Stimulated activated CD4-positive, alpha-beta T cell treated with anti-CD3 and anti-CD28 coated beads, Interleukin-4, amount 100 ng/mL, for 4 hours (primary cell): ENCODE measurements around the gene TTN.

ENCODE experiments used
- DNase-seq, 2 experiments: peaks; one replicate each; pipeline ENCODE4 v3.0.0-alpha.2; 2020

Gene TTN

DNA sequence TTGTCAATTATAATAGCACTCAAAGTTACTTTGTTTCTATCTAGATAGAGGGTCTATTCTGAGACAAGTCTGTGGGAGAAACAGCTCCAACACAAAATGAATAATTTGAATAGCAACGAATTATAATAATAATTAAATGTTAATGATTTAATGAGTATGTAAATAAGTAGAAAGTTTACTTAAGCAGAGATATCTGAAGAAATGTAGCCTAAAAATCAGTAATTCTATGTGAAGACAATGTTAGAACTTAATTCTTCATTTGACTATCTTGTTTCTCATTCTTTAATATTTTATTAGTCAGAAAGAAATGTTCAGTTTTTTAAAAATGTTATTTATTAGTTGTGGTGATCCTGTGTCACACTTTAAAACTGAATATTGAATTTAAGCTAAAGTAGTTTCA, 165.7 kb downstream of the TTN start:
- no peak for DNase-seq

DNA sequence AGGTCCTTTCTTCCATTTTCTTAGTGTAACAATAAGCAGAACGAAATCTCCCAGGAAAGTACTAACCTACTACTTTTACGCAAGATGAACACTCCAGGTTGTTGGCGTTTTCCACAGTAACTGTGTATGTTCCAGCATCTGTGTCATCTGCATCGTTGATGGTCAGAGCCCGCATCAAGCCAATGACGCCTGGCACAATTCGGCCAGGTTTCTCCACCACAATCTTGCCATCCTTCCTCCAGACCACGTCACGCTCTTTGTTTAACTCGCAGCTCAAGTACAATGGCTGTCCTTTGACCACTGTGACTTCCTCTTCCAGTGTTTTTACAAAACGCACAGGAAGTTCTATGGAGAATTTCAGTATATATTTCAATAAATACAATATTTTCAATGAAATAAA, 171.3 kb downstream of the TTN start:
- no peak for DNase-seq

DNA sequence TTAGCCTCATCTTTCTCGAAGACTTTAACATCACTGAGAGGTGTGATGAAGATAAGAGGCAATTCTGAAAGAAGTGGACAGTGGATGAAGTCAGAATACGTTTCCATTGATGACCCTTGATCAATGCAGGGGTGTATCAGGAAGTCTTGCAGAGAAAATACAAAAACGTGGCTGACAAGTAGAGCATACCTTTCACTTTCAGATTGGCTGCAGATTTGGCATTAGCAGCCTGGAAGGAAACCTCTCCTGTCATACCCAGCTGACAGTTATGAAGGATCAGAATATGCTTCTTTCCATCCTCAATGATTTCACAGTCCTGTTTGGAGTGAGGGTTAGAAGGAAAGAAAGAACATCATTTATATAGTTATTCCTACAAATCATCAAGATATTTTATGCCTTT, 174.5 kb downstream of the TTN start:
- DNase-seq: no peak

DNA sequence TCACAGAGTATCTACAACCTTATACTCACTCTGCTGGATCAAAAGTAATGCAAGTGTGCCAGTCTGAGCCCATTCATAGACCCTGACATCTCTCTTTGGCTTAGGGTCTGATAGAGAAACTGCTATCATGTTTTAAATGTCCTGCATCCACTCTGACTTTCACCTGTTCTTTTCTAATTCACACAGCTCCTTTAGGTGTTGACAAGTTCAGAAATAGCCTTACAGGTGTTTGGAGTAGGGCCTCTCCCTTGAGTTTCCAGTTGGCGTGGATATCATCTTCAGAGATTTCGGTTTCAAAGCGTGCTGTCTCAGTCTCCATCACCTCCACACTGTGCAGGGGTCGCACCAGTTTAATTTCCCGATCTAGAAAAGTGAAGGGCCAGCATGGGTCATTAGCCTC, 176.6 kb downstream of the TTN start:
- no peak for DNase-seq

DNA sequence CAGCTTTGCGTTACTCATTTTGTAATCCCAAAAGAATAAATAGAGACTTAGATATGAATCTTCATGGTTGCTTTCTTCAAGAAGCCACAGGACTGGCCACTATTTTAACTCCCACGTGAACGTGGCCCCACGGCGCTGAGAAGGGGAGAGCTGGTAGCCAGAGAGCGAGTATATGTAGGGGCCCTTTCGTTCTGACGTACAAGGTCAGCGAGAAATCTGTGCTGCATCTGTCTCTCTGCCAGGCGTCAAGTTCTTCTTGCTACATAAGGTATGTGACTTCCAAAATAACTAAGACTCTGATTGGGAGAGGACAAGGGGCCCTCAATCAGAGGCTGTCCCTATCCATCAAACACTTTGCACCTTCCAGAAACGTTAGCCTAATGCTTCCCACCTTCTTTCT, 177.8 kb downstream of the TTN start:
- DNase-seq: no peak

DNA sequence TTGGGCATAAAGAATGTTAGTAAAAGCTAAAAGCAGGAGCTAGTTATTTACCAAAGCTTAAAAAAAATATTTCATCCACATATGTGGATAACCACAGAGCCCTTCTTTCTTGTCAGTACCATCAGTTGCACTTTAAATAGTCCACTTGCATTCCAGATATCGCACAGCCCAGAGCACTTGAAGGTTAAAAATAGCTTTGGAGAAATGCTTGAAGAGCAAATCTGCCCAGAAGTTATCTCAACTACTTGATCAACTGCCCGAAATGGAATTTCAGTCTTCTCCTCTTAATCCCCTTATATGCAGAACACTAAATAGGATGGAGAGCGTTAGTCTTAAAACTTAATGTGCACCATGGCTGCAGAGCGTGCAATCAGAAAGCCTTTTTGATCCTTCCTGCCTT, 178.6 kb downstream of the TTN start:
- no peak for DNase-seq

DNA sequence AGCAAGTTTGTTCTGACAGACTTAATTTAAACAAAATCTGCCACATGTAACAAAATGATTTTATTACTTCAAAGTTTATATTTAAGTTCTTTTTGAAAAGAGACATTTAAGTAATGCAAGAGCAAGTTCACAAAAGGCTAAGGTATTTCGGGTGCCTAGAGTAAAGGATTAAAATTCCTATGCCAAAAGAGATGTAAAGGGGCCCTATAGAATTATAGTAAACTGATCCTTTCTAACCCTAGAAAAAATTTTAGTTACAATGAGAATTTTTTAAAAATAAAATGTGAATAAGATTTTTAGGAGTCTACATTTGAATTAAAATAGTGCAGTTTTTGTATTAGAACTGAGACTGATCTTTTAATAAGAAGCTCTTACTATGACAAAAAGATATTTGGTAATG, 179.8 kb downstream of the TTN start:
- no peak for DNase-seq

DNA sequence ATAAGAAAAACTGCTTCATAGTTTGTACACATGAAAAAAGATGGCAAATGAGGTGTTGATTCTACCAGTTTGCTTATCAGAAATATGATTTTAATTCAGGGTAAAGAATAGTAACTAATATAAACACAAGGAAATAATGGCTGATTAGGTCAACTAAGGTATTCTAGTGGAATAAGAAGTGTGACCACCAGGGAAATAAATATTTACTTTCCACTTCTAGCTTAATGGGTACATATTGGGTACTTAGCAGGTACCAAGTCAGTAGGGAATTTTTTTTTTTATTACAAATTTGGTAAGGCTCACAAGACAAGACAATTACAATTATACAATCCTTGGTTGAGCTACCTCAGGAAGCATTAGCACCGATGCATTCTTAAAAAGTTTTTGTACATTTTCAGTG, 191.3 kb downstream of the TTN start:
- DNase-seq: no peak

DNA sequence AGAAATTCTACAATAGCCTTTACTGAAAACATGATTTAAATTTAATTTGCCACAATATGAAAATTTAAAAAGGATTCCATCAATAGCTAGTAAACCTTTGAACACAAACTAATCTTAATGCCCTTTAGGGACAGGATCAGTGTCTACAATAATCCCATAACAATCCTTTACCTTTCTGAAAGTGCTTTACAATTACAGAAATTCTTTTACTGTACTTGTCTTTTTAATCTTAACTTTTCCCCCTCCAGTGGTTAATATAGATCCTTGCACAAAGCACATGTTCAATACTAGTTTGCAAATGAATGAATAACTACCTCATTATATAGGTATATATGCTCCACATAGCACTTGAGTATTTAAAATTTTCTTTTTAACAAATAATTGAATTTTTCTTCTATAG, 204.3 kb downstream of the TTN start:
- DNase-seq: no peak

DNA sequence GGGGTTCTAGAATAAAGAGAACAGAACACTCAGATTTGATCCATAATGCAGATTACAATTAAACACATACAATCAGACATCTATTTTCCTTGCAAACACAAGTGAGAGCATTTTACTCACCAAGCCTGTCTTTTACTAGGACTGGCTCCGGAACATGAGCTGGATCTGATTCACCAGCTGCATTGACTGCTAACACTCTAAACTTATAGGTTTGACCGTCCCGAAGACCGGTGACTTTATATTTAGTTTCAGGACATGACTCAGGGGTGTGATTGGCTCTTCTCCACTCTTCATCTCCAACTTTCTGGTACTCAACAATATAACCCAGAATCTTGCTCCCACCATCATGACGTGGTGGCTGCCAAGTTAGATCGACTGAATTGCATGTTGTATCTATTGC, 214.6 kb downstream of the TTN start:
- no peak for DNase-seq

DNA sequence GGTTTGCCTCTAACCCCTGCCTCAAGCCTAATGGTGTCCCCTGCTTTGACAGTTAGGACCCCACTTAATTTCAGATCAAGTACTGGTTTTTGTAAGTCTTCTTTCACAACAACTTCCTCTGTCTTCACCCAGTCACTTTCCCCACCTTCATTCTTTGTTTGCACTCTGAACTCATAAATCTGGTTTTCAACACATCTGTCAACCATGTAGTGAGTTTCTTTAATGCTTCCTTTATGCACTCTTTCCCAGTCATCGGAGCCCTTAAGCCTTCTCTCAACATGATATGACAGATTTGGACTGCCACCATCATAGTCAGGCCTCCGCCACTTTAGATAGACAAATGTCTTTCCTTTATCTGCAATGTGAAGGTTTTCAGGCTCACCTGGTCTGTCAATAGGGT, 217.9 kb downstream of the TTN start:
- no peak for DNase-seq

DNA sequence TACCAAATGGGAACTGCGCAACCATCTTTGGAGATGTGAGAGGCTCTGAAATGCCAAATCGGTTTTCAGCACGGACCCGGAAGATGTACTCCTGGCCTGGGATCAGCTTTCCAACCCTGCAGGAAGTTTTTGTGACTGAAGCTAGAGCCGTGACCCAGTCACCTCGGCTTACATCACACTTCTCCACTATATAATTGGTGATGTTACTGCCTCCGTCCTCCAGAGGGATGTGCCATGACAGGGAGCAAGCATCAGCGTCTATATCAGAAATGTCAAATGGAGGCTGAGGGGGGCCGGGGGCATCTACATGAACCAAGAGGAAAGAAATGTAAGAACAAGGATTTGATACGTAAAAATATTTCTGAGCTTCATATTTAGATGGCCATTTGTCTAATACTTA, 222.6 kb downstream of the TTN start:
- no peak for DNase-seq

DNA sequence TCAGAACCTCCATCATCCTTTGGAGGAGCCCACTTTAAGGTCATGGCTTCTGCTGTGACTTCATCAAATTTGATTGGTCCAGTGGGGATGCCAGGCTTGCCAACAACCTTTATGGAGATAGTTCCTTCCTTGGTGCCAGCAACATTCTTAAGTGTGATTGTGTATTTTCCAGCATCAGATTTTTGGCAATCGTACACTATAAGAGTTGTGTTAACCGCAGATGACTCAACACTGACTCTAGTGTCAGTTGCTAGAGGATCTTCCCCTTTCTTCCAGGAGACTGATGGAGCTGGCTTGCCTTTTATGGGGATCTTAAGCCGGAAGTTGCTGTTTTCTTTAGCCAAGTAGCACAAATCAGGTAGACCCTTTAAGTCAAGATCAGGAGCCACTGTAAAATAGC, 228.2 kb downstream of the TTN start:
- DNase-seq: no peak

DNA sequence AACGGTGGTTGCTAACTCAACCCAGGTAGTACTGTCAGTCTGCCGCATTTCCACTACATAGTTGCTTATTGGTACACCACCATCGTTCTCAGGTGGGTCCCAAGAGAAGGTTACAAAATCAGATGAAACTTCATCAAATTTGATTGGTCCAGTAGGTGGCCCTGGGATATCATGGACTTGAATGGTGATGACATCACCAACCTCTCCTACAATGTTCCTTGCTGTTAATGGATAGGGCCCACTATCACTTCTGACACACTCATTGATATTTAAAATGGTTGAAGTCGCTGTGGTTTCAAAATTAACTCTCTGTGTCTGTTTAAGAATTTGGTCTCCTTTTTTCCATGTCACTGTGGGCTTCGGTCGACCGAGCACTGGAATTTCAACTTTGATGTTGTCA, 232.4 kb downstream of the TTN start:
- no peak for DNase-seq

DNA sequence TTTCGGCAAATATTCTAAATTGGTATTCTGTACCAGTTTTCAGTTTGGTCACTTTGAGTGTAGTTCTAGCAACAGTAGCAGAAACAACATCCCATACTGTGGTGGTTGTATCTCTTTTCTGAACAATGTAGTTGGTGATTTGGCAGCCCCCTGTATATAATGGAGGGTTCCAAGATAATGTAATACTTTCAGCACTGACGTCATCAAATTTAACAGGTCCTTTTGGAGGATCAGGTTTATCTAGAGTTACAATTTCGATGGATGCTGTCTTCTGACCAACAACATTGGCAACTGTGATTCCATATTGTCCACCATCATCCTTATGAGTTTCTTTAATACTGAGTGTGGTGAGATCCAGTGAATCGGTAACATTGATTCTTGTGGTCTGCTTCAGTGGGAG, 239.0 kb downstream of the TTN start:
- DNase-seq: no peak

DNA sequence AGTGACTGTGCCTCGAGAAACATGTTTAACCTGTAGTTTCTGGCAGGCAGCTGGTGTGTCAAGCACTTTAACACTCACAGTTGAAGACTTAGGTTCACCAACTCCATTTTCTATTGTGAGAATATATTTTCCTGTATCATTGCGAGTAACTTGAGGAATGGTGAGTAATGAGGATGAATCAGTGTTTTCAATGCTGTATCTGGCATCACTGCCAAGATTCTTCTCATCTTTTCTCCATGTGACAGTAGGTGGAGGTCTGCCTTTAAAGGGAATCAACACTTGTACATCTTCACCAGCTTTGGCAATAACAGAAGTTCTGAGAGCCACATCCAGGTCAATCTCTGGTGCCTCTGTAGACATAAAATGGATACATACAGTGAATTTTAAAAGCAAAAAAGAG, 254.2 kb downstream of the TTN start:
- DNase-seq: no peak

DNA sequence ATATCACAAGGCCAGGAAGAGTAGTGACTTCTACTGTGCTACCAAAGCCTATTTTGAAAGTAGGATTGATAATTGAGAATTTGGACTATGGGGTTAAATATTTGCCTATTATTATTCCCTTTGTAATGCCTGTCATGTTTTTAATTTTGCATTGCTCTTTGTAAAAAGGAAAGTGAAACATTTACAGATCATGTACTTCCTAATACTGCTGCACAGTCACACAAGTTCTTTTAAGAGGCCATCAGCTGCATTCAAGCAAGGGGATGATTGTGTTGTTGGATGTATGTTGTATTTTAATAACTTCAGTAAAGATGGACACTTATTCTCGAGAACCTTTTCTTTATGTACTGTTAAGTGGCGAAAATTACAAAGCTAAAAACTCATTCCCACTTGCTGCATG, 256.9 kb downstream of the TTN start:
- no peak for DNase-seq

DNA sequence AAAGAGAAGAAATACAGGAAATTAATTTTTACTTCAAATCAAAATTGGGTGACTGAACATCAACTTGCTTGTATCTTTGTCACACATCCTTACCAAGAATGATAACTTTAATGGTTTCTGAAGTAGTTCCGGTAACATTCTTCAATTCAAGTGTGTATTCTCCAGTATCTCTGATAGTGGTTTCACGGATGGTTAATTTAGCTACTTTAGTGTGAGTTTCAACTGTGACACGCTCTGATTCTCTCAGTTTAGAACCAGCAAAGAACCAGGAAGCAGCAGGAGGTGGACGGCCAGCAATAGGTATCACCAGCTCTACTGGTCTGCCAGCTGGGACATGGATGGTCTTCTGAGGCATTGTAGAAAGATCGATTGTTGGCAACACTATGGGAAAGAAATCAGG, 264.7 kb downstream of the TTN start:
- no peak for DNase-seq

DNA sequence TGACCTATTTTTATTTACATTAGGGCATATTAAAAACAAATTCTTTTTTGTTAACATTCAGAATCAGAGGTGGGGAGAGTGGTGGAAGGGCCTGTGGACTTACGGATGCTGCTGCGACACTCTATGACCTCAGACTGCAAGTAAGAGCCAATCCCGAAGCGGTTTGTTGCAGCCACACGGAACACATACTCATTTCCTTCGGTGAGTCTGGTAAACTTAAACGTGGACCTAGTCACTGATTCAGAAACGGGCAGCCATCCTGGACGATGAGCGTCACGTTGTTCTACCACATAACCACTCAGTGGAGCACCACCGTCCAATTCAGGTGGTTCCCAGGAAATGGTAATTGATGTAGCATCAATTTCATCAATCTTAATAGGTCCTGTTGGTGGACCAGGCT, 265.1 kb downstream of the TTN start:
- DNase-seq: no peak

DNA sequence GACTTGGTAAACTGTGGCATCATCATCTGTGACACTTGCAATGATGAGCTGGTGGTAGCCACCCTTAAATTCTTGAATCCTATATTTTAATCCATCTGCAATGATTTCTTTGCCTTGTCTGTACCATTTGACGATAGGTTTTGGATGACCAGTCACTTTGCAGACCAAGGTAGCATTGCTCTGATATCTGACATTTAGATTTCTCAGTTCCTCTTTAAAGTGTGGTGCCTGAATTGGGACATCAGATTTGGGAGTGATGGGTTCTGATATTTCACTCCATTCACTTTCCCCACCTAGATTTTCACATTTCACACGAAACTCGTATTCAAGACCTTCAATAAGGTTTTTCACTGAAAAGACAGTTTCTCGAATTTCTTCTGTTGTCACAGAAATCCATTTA, 271.2 kb downstream of the TTN start:
- DNase-seq: no peak

DNA sequence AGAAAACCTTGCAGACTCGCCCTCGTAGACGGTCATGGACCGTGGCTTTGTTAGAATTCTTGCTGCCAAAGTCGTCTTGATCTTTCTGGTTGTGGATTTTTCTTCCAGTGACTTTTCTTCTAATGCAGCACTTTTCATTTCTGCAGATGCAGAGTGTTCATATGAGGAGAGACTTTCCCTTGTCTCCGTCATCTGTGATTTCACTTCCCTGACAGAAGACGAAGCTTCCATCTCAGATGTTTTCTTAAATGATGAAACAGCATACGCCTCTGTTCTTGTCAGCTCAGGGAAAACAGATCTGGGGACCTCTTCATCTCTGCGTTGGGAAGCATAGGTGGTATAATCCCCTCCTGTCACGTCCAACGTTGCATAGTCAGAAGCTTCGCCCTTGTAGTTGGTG, 276.1 kb downstream of the TTN start:
- DNase-seq: no peak

DNA sequence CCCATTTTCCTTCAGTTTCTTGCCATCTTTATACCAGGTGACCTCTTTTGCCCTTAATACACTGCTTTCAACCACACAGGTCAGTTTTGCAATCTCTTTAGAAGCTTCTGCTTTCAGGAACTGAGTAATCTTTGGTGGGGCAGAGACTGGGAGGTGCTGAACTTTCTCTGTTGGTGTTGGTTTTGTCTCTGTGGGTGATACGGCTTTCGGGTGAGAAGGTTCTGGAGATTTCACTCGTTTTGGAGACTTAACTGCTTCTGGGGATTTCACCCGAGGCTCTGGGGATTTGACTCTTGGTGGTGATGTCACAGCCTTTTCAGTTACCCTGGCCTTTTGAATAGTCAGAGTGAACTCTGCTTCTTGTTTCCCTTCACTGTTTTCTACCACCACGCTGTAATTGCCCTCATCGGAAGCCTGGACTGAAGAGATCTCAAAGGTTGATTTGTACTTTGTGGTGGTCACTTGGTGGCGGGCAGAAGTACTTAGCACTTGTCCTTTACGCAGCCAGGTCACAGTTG, 276.5 kb downstream of the TTN start:
- no peak for DNase-seq

DNA sequence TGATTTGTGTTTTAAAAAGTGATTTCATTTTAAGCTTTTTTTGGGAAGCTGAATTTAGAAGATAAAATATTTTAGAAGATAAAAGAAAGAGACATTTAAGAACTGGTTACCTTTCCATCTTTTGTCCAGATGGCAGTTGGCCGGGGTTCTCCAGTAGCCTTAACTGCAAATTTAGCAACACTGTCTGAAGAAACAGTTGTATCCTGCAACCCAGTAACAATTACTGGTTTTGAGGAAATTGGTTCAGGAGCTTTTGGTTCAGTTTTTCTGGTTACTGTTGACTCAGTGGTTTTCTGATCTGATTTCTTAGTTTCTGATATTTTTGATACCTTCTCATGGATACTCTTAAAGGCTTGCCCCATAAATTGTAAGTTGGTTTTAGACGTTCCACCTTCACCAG, 277.1 kb downstream of the TTN start:
- DNase-seq: no peak

DNA sequence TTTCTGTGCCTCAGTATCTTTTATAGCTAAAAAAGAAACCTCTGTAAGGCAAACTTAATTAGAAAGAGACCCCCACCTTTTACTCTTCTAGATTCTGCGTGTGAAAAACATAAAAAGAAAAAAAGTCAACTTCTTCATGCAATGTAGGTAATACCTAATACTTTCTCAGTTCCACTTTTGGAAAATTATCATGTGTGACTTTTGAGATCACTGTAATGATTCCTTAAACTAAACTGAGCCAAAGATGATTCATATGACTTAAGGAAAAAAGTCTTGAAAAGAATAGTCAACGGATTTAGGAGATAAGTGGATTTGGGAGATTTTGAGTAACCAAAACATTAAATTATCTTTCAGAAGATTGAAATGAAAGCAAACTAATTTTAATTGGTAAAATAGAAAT, 278.0 kb downstream of the TTN start:
- DNase-seq: no peak

DNA sequence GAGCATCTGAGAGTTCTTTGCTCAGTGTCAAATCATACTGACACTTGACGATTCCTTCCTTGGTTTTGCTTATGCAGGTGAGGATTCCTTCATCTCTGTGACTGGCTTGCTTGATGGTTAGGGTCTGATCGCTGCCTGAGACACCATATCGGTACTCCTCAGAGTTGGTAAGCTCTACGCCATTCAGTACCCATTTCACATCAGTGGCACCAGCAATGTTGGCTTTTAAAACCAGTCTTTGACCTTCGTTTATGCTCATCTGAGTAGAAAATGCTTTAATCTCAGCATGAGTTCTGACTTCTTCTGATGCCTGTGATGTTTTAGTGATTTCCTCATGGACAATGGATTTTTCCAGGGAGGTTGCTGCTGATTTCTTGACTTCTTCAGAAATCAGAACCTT, 278.6 kb downstream of the TTN start:
- no peak for DNase-seq

DNA sequence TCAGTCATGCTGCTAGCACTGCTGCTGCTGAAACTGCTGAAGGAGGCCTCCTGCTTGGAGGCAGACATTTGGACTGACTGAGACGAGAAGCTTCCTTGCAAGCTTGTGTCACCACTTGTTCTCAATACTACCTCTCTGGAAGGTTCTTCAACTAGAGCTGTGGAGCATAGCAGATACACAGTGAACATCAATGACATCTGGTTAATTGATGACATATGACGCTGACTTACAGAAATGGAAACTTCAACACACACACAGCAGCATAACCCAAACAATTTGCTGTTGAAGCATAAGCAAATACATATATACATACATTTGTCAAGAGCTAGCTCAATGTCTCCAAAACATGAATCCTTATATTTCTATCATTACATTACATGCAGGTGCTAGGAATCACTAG, 279.6 kb downstream of the TTN start:
- no peak for DNase-seq
